T-helper 1 cell (primary cell): ENCODE measurements around the gene ST7.

Experiments
- DNase-seq, 5 donors: peaks; one replicate each; pipeline ENCODE4 v3.0.0-alpha.2; 2012 to 2020

ST7 gene

DNA sequence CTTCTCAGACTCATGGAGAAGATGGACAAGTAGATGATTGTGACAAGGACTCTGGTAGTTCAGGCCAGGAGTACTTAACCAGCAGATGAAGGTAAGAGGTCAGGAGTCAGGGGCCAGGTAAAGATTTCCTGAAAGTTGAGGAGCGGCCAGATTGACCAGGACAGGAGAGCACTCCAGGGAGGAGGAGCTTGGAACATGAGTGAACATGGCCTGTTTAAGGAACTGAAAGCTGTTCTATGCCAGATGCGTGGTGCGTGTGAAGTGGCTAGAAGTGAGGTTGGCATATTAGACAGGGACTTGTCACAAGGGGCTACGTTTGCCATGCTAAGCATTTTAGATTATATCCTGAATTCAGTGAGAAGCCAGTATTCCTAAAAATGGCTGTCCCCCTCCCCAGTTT lies 212.4 kb downstream of the ST7 start:
- no peak for DNase-seq

DNA sequence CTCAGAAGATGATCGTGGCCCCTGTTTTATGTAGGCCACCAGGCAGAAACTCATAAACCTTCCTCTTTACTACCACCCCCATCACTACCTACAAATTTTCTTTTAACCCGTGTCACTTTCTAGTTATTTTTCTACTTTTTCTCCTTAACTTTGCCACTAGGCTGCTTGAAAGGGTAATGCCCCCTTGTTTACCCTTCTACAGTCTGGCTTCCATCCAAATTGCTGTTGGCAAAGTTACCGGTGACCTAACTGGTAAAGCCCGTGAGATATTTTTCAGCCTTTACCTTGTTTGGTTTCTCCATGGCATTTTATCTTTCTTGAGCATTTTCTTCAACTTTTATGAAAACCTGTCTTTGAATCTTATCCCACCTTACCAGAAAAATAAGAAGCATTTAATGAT lies 216.6 kb downstream of the ST7 start:
- no peak for DNase-seq

DNA sequence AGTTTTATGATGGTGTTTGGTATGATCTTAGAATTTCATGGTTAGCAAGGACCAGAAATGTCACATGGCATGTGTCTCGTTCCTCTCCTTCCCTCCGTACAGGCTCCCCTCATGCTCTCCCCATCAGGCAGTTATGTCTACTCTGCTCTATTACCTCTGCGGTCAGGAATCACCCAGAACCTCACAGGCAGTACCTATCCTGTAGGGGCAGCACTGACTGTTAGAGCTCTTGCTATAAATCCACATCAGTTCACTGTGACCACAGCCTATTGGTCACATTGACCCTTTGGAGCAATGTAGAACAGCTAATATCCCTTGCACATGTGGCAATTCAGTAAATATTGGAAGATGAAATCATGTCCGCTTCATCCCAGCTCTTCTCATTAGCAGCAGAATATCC lies 217.8 kb downstream of the ST7 start:
- DNase-seq: no peak

DNA sequence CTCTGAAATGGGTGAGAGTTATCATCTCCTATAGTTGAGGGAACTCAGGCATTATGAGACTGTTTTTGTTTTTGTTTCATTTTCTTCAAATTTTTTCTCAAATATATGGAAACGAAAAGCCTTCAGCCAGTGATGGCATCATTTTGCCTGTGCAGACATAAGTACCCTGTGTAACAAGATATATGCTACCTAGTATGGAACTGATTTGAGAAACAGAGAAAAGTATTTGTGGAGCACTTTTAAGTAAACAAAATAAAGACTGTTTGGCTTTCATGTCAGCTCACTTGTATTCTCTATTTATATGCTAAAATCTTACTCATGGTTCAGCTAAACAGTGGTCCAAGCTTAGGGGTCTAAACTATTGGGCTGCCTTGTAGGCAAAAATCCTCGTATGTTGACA lies 219.0 kb downstream of the ST7 start:
- DNase-seq: no peak

DNA sequence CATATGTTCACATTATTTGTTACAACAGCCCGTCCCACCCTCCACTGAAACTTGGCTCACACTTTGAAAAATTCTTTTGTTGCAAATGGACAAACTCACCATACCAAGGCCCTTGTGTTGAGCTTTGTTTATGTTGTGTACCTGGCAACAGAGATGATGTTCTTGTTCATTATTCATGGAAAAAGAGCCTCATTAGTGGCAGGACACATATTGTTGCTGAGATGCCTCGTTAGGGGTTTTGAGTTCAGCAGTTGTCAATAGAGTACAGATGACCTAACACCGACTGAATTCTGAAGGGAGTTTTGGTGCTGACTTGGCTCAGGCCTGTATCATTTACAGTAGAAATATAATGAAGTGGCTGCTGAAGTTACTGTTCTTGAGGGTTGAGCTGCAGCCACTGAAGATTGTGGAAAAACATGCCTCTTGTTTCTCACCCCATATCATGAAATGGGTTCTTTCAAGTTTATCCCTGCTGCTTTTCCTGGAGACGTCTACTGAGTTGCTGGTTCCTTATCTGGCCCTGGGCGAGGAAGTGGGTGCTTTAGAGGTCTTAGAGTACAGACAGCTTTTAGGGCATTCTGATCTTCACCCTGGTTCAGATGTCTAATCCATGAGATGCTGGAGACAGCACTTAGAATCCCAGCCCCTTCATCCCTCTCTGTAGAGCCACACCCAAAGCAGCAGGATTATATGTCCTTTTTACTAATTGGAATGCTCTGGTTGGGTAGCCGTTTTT lies 219.9 kb downstream of the ST7 start:
- no peak for DNase-seq

DNA sequence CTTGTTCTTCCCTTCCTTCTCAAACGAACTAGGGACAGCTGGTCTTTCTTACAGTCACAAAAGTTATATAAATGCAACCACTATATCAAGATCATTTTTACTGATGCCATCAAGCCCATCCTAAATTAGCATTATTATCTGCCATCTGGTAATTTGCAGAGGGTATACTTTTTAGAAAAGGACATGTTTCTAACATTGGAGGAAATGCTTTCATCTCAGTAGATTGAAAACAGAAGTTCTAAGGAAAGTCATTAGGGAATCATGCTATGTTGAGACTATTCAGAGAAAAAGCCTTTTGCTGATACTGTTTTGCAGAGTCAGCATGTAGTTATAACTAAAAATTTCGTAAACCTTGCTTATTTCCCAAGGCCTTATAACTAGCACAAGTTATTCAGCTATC lies 222.9 kb downstream of the ST7 start:
- no peak for DNase-seq

DNA sequence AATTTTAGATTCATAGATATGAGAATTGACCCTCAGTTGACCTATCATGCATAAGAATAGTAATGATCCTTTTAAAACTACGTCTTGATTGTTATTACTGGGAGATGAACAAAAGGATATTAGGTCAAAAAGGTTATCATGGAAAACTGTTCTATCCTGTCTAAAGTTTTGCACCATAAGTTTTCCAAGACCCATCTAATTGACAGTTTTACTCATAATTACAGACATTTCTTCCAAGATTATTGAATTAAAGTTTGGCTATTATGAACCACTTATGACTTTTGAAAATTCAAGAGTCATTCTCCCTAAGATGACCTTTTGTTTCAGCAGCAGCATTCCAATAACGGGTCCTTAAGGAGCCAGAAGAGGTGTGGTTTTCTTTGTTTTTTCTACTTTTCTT lies 225.3 kb downstream of the ST7 start:
- DNase-seq: no peak

DNA sequence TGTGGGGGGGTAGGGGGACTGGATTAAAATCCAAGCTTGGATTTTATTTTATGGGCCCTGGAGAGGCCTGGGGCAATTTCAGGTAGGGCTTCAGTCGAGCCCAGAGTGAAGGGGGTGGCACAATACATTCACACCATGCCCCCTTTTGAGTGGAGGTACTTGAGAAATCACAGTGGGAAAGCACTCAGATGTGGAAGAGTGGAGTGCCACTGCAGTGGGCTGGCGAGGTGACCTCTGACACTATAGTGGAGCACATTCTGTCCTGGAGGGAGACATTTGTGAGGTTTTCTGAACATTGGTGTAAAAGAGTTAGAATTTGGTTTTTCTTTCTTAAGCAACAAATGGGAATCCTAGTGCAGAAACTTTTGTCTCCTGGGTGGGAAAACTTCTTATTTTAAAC lies 226.4 kb downstream of the ST7 start:
- DNase-seq: no peak

DNA sequence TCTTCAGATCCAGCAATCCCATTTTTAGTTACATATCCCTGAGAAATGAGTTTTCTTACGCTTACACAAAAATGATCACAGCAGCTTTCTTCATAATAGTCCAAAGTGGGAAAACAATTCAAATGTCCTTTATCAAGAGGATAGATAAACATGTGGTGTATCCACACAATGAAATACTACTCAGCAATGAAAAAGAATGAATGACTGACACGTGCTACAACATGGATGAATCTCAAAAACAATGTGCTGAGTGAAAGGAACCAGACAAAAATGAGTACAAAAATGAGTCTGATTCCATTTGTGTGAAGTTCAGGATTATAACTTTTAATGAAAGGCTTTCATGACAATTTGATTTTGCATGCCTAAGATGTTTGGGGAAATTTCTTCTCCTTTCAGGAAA lies 230.4 kb downstream of the ST7 start:
- DNase-seq: no peak

DNA sequence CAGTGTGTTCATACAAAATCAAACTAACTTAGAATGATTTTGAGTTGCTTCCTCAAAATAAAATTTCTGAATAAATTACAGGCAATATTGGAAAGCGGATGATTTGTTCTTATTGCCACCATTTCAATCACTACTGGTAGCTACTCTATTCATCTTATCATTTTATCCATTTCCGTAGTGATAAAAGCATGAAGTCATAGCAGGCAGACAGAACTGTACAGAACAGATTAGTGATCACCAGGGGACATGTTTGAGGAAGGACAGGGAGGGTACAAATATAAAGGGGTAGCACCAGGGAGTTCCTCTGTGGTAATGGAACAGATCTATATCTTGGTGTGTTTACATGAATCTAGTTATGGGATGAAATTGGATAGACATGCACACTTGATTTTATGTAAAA lies 231.1 kb downstream of the ST7 start:
- DNase-seq: no peak

DNA sequence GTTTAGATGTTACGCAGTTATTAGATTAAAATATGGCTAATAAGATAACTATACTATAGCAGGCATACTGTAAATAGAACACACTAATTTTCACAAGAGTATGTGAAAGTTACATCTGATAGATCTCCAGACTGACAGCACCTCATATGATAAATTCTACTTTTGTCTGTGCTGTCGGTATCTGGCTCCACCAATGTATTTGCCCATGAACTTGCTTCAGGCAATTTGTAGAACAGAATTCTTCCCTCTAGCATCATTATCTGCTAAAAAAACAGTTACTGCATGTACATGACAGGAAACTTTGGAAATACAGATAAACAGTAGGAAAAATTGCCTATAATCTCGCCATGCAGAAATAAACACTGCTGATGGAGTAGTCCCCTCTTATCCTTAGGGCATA lies 231.8 kb downstream of the ST7 start:
- DNase-seq: no peak

DNA sequence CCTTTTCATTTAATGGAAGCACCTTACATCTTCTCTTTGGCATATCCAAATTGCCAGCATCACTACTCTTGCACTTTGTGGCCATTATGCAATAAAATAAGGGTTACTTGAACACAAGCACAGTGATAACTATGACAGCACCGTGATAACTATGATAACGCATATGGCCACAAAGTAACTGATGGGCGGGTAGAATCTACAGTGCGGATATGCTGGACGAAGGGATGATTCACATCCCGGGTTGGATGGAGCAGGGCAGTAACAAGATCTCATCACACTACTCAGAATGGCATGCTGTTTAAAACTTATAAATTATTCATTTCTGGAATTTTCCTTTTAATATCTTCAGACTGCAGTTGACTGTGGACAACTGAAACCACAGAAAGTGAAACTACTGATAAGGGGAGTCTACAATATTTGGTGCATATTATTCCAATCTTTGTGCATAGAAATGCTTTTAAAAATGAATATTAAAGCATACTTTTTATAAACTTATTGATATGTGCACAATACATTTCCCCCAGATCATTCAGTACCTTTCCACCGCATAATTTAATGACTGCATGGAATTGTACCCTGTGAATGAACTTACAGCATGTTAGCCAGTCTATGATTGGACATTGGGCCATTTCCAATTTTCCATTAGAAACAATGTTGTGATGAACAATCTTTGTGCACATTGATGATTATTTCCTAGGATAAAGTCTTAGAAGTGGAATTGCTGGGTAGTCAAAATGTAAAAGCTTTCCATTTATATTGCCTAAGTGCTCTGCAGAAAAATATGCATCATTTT lies 233.1 kb downstream of the ST7 start:
- DNase-seq: no peak

DNA sequence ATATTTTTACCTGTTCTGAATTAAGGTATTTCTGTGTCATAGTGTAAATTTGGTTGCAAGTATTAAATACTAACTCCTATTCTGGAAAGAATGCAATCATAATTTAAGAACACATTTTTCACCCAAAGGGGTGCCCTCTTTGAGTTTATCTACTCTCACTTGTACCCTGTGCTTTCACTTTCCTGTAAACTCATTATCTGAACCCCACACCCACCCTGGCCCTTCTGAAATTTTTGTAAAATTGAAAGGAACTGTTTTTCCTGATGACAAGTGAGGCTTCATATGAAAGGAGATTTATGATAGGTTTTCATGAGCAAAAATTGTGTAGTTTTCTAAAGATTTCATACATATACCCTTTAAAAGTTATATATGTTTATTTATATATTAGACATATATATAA lies 235.1 kb downstream of the ST7 start:
- no peak for DNase-seq

DNA sequence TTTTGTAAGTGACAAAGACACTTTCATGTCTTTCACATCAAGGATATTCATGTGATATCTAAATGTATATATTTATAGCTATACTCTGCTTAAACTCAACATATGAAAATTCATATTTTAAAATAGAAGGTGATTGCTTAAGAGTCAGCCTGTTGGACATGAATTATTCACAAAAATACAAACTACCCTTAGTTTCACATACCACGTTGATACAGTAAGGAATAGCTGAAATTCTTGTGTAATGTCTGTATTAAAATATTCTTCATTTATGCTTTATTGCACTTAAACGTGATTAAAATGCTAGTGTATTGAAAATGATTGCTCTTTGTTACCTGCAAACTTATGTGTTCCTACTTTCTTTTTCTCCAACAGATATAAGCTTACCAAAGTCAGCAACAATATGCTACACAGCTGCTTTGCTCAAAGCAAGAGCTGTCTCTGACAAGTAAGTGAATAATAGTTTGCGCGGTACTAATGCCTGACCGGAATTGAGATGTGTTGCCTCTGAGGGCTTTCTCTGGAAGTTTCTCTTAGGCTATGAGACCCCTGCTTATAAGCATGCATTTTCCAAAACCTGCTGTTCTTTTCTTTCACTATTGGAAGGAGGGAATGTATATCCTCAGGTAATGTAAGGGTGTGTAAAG lies 235.8 kb downstream of the ST7 start:
- DNase-seq: no peak

DNA sequence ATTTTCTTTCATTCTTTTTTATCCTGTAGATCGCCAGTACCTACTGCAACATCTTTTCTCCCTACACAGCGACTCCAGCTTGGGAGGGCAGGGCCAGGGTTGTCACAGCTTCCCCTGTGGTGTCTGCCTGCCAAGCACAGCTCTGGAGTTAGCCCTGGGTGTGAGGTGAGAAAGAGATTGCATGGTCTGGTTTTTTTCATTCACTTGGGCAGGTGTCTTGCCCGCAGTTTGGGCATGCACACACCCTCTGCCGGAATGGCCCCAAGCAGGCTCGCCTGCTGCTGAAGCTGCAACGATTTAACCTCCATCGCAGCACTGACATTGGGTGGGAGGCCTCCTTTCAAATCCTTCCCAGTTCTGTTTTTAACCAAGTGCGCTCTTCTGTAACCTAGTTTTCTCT lies 236.8 kb downstream of the ST7 start:
- no peak for DNase-seq

DNA sequence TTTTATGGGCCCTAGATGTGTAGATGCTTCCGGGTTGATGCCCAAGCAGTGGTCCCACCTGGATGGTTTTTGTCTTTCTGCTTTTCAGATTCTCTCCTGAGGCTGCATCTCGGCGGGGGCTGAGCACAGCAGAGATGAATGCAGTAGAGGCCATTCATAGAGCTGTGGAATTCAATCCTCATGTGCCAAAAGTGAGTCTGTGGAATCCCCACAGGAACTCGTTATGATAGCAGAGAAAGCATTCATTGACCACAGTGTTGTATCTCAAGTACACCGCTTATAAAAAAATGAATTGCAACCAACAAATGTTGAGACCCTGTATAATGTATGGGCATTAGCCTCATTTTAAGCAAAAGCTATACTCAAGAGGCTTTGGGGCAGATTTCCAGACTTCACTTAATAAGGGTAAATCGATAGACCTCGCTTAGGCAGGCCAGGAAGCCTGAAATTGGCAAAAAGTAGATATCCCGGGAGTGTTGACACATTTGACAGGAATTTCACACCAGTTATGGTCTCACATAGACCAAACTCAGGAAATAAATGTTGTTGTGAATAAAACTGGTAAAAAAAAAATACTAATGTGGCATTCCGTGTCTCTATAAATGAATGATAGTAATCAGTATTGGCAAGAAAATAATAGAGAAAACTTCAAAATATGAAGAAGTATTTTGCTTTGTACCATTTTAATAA lies 237.6 kb downstream of the ST7 start:
- DNase-seq: no peak

DNA sequence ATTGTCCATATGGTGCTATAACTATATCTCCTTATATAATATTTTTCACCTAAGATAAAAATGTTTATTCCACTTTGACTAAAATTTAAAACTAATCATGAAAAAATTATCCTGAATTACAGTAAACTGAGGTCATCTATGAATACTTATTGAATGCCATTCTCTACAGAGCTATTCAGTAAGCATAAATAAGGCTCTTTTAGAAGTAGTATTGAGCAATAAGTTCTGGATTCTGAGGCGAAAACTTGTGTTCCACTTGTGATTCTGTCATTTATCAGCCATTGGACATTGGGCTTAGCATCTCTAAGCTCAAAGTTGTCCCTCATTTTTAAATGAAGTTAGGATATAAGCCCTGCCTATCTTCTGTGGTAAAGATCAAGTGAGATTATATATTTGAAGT lies 238.8 kb downstream of the ST7 start:
- no peak for DNase-seq

DNA sequence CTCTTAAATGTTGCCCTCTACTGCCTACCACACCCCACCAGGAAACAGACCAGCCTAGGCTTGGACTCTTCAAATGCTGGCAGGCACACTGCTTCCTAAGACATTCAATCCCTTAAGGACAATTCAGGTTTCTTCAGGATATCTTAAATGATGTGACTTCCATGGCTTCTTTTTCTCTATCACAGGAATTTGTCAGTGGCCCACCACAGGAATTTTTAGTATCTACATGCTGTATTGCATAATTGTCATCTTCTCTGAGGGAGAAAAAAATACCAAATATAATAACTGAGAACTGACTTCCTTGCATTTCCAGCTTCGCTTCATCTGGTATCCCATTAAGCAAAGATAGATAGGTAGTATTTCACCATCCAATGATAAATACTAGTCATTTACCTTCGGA lies 240.3 kb downstream of the ST7 start:
- DNase-seq: no peak

DNA sequence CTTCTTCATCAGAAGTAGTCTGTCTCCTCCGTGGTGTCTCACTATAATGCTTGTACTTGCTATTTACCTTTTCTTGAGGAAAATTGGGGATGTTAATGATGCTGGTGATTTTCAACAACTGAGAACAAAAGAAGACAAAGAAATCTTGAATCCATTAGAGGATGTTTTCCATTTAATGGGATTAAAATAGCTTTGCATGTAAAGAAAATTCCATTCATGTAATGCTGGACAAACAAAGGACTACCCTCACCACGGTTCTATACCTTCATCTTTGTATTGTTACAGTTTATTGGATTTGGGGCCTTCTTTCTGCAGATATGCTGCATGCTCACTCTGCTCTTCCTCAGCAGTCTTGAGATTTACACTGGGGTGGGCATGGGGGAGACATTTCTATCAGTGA lies 241.1 kb downstream of the ST7 start:
- no peak for DNase-seq

DNA sequence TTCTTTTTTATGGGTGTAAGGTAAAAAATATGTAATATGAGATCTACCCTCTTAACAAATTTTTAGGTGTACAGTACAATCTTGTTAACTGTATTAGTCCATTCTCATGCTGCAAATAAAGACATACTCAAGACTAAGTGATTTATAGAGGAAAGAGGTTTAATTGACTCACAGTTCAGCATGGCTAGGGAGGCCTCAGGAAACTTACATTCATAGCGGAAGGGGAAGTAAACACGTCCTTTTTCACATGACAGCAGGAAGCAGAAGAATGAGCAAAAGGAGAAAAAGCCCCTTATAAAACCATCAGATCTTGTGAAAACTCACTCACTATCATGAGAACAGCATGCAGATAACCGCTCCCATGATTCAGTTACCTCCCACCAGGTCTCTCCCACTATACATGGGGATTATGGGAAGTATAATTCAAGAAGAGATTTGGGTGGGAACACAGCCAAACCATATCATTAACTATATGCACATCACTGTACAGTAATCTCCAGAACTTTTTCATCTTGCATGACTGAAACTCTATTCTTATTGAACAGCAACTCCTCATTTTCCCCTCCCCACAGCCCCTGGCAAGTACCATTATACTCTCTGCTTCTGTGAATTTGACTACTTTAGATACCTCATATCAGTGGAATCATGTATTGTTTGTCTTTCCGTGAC lies 242.2 kb downstream of the ST7 start:
- no peak for DNase-seq

DNA sequence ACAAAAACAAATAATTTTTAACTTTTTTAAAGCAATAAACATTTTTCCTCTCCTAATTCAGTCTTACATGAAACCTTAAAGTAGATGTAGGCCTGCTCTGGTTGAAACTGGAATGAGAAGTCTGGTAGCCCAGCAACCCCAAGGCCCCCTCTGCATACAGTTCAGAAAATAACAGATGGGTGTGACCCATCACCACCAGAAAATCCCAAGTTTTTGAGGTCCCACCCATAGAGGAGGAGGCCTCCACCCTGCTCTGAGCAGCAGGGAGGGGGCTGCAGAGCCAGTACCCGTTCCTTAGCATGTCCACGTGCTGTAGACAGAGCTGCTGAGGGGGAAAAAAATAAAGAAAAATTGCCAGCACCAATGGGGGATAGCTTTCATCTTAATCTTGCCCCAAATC lies 246.8 kb downstream of the ST7 start:
- DNase-seq: no peak

DNA sequence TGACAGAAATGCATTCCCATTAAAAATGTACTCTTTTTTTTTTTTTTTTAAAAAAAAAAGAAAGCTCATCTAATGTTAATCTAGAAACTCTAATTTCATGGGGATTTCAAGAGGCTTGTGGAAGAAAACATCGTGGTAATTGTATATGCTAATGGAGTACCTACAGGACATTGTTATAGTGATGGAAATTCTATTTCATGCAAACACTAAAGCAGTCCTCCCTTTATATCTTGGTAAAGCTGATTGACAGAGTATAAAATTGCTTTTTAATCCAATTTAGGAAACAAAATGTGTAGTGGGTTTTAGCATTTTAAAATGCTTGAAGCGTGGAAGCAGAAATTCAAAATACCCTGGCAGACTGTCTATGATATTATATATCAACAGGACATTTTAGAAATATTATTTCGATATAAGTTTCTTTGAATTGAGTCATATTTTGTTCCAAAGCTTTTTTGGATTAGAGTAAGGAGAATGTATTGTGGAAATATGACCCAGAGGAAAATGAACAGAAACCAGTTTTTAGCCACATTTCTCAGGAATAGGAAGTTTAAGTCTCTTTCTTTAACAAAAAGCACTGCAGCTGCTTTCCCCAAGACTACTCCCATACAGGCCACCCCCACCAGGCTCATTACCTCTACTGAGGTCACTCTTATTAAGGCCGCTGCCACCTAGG lies 247.6 kb downstream of the ST7 start:
- DNase-seq: no peak
